ENCODE measurements around the gene RNF138.
"Not testable (repeated sequence)": the region's sequence is repeated elsewhere in the genome, so short reads cannot be mapped to it uniquely, and the experiment has no call there.

The RNF138 gene

GRCh38 chr18:32096946-32097345, 5.3 kb downstream of the RNF138 start:
- DNase-seq: no peak

GRCh38 chr18:32104516-32104915, 12.8 kb downstream of the RNF138 start:
- no peak for DNase-seq

- no peak for DNase-seq
Observed at GRCh38 chr18:32110005-32110404, 18.3 kb downstream of the RNF138 start.

- DNase-seq: no peak
Observed at GRCh38 chr18:32111706-32112105, 20.0 kb downstream of the RNF138 start.

- DNase-seq: no peak
Observed at GRCh38 chr18:32112826-32113225, 21.2 kb downstream of the RNF138 start.

GRCh38 chr18:32114293-32114942, 22.7 kb downstream of the RNF138 start:
- no peak for DNase-seq

GRCh38 chr18:32122039-32122438, 30.4 kb downstream of the RNF138 start:
- DNase-seq: no peak

GRCh38 chr18:32126538-32126937, 34.9 kb downstream of the RNF138 start:
- DNase-seq: no peak

- DNase-seq: no peak
Observed at GRCh38 chr18:32135625-32136024, 44.0 kb downstream of the RNF138 start.

- DNase-seq: no peak
Observed at GRCh38 chr18:32138332-32138982, 46.8 kb downstream of the RNF138 start.

GRCh38 chr18:32139835-32140283, 48.2 kb downstream of the RNF138 start:
- DNase-seq: no peak

- DNase-seq: no peak
Observed at GRCh38 chr18:32148185-32148870, 56.7 kb downstream of the RNF138 start.

- DNase-seq: no peak
Observed at GRCh38 chr18:32152705-32153448, 61.2 kb downstream of the RNF138 start.

- no peak for DNase-seq
Observed at GRCh38 chr18:32156855-32157254, 65.2 kb downstream of the RNF138 start.

GRCh38 chr18:32157580-32157979, 65.9 kb downstream of the RNF138 start:
- no peak for DNase-seq

GRCh38 chr18:32158108-32158624, 66.5 kb downstream of the RNF138 start:
- DNase-seq: peak; percentile 70

- DNase-seq: not testable (repeated sequence)
Observed at GRCh38 chr18:32158631-32159030, 67.0 kb downstream of the RNF138 start.

GRCh38 chr18:32160547-32160946, 68.9 kb downstream of the RNF138 start:
- no peak for DNase-seq

GRCh38 chr18:32167980-32168730, 76.5 kb downstream of the RNF138 start:
- no peak for DNase-seq

- no peak for DNase-seq
Observed at GRCh38 chr18:32173654-32174053, 82.0 kb downstream of the RNF138 start.

GRCh38 chr18:32174719-32175118, 83.0 kb downstream of the RNF138 start:
- no peak for DNase-seq

GRCh38 chr18:32175265-32175664, 83.6 kb downstream of the RNF138 start:
- DNase-seq: no peak

All from stimulated activated CD4-positive, alpha-beta T cell treated with anti-CD3 and anti-CD28 coated beads, Interleukin-4, amount 100 ng/mL, for 24 hours (primary cell).